ENCODE results near the gene CLEC4A.

The CLEC4A gene

GRCh38 chr12:8089716-8090115 is 33.7 kb upstream of the CLEC4A start:
- H3K79me2 ChIP-seq (ENCODE audit: insufficient read depth, low read depth) = peaks cover 39% of the 10 kb centered on the region
- H2AFZ ChIP-seq (ENCODE audit: low read depth) = no peak overlapping the region
- H3K9ac ChIP-seq = no peak overlapping the region
- no peaks in the 10 kb centered on the region for H3K27me3 ChIP-seq (ENCODE audit: insufficient read depth, low read depth)
- no peak for TF ChIP-seq CTCF (conservative IDR thresholded peaks at IDR 0.05; ENCODE audit: low read depth, low read length)
- H4K20me1 ChIP-seq (ENCODE audit: insufficient read depth) = no peaks in the 10 kb centered on the region
- peaks cover 20% of the 10 kb centered on the region for H3K4me1 ChIP-seq (ENCODE audit: low read depth, poor library complexity, severe bottlenecking)
- H3K27ac ChIP-seq = no peak overlapping the region
- H3K4me2 ChIP-seq = no peak overlapping the region
- H3K4me3 ChIP-seq (IDR thresholded peaks at IDR 0.05; ENCODE audit: insufficient read depth, low read depth, low read length) = no peak overlapping the region
- H3K36me3 ChIP-seq (ENCODE audit: insufficient read depth) = no peaks in the 10 kb centered on the region

DNA sequence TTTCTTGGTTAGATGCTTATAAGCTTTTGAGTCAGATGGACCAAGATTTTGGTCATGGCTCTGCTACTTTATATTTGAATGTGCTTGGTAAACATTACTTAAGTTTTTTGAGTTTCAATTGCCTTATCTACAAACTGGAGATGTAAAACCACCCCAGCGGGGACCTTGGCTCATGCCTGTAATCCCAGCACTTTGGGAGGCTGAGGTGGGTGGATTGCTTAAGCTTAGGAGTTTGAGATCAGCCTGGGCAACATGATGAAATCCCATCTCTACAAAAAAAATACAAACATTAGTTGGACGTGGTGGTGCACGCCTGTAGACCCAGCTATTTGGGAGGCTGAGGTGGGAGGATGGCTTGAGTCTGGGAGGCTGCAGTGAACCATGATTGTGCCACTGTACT is 30.1 kb upstream of the CLEC4A start:
- Histone ChIP-seq H3K36me3 (ENCODE audit: insufficient read depth) (no peaks in the 10 kb centered on the region), H3K27ac (no peak overlapping the region), H3K4me3 (IDR thresholded peaks at IDR 0.05; ENCODE audit: insufficient read depth, low read depth, low read length) (no peak overlapping the region), H3K4me1 (ENCODE audit: low read depth, poor library complexity, severe bottlenecking) (no peaks in the 10 kb centered on the region), H3K27me3 (ENCODE audit: insufficient read depth, low read depth) (no peaks in the 10 kb centered on the region), H3K9ac (no peak overlapping the region), H4K20me1 (ENCODE audit: insufficient read depth) (no peaks in the 10 kb centered on the region), H3K79me2 (ENCODE audit: insufficient read depth, low read depth) (peaks cover 11% of the 10 kb centered on the region), H2AFZ (ENCODE audit: low read depth) (no peak overlapping the region), H3K4me2 (no peak overlapping the region)
- TF ChIP-seq CTCF (conservative IDR thresholded peaks at IDR 0.05; ENCODE audit: low read depth, low read length) = no peak

GRCh38 chr12:8096281-8096915 is 27.0 kb upstream of the CLEC4A start:
- H3K79me2 ChIP-seq (ENCODE audit: insufficient read depth, low read depth) = no peaks in the 10 kb centered on the region
- H3K27ac ChIP-seq = no peak overlapping the region
- no peaks in the 10 kb centered on the region for H3K36me3 ChIP-seq (ENCODE audit: insufficient read depth)
- TF ChIP-seq CTCF (conservative IDR thresholded peaks at IDR 0.05; ENCODE audit: low read depth, low read length) = no peak
- H3K4me1 ChIP-seq (ENCODE audit: low read depth, poor library complexity, severe bottlenecking) = no peaks in the 10 kb centered on the region
- H3K9ac ChIP-seq = no peak overlapping the region
- H3K4me2 ChIP-seq = no peak overlapping the region
- H3K27me3 ChIP-seq (ENCODE audit: insufficient read depth, low read depth) = no peaks in the 10 kb centered on the region
- no peaks in the 10 kb centered on the region for H4K20me1 ChIP-seq (ENCODE audit: insufficient read depth)
- H2AFZ ChIP-seq (ENCODE audit: low read depth) = no peak overlapping the region
- no peak overlapping the region for H3K4me3 ChIP-seq (IDR thresholded peaks at IDR 0.05; ENCODE audit: insufficient read depth, low read depth, low read length)

DNA sequence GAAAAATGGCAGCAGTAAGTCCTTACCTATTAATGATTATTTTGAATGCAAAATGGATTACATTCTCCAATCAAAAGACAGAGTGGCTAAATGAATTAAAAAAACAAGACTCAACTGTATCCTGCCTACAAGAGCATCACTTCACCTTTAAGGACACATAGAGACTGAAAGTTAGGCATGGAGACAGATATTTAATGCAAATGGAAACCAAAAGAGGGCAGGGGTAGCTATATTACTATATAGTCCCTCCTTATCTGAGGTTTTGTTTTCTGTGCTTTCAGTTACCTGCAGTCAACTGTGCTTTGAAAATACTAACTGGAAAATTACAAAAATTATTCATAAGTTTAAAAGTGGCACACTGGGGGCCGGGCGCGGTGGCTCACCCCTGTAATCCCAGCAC is 24.2 kb upstream of the CLEC4A start:
- Histone ChIP-seq H3K36me3 (ENCODE audit: insufficient read depth) (no peaks in the 10 kb centered on the region), H3K79me2 (ENCODE audit: insufficient read depth, low read depth) (no peaks in the 10 kb centered on the region), H2AFZ (ENCODE audit: low read depth) (no peak overlapping the region), H3K27ac (no peak overlapping the region), H3K4me1 (ENCODE audit: low read depth, poor library complexity, severe bottlenecking) (no peaks in the 10 kb centered on the region), H3K4me2 (no peak overlapping the region), H3K27me3 (ENCODE audit: insufficient read depth, low read depth) (no peaks in the 10 kb centered on the region), H3K4me3 (IDR thresholded peaks at IDR 0.05; ENCODE audit: insufficient read depth, low read depth, low read length) (no peak overlapping the region), H4K20me1 (ENCODE audit: insufficient read depth) (no peaks in the 10 kb centered on the region), H3K9ac (no peak overlapping the region)
- no peak for TF ChIP-seq CTCF (conservative IDR thresholded peaks at IDR 0.05; ENCODE audit: low read depth, low read length)

Measured in KMS-11 (cell line).